Measurements from ENCODE around the gene CRIM1. TPM values are rescaled to one million over a fixed set of nuclear protein-coding genes. Genes with fewer than 3 reads are reported as not detected.

Gene CRIM1
- total RNA-seq, 1 experiment from 2014 or later = 27.6 TPM

GRCh38 chr2:36406296-36406695 is 50.7 kb downstream of the CRIM1 start:
- Histone ChIP-seq H3K23ac (ENCODE audit: insufficient read length, low read depth, low read length) (no peak overlapping the region), H4K91ac (ENCODE audit: insufficient read length, low read depth, low read length) (no peak overlapping the region), H3K79me2 (ENCODE audit: insufficient read depth, low read length) (peaks cover 3% of the 10 kb centered on the region; the same call in 1 of the 2 replicates), H4K20me1 (ENCODE audit: control insufficient read depth, insufficient read depth, insufficient read length) (no peaks in the 10 kb centered on the region), H3K27ac (ENCODE audit: insufficient read length, low read depth, low read length) (no peak overlapping the region), H3K27me3 (ENCODE audit: insufficient read depth, low read length) (no peaks in the 10 kb centered on the region), H4K8ac (replicated peaks; ENCODE audit: insufficient read length, low read depth, low read length) (no peak overlapping the region), H3K18ac (ENCODE audit: insufficient read length, low read depth, low read length) (no peak overlapping the region), H2AK5ac (ENCODE audit: insufficient read length, low read length) (no peak overlapping the region), H2BK12ac (ENCODE audit: insufficient read length, low read depth, low read length) (no peak overlapping the region), H4K5ac (ENCODE audit: insufficient read length, low read depth, low read length) (no peak overlapping the region), H3K4ac (ENCODE audit: low read depth, low read length) (no peak overlapping the region), H3K23me2 (ENCODE audit: insufficient read length, low read depth, low read length, poor library complexity, severe bottlenecking) (no peaks in the 10 kb centered on the region), H2BK20ac (ENCODE audit: low read depth, low read length, poor library complexity, severe bottlenecking) (no peak overlapping the region), H3K4me2 (ENCODE audit: insufficient read depth, insufficient read length, low read length) (no peak overlapping the region), H3K14ac (ENCODE audit: insufficient read depth, low read length) (no peak overlapping the region), H2AFZ (ENCODE audit: low read length) (no peak overlapping the region), H3K9me3 (ENCODE audit: control insufficient read depth, low read depth, low read length) (no peaks in the 10 kb centered on the region), H3K9ac (ENCODE audit: extremely low read depth, insufficient read length, low read length) (no peak overlapping the region), H2BK120ac (ENCODE audit: low read depth, low read length, poor library complexity, severe bottlenecking) (no peak overlapping the region), H3T11ph (ENCODE audit: low read length) (no peak overlapping the region), H3K4me1 (ENCODE audit: insufficient read depth, low read length) (peaks cover 12% of the 10 kb centered on the region), H3K56ac (ENCODE audit: insufficient read length, low read depth, low read length) (no peak overlapping the region), H2BK5ac (ENCODE audit: insufficient read length, low read length) (no peak overlapping the region), H3K79me1 (ENCODE audit: insufficient read depth, low read depth, low read length, poor library complexity, severe bottlenecking) (peaks cover 3% of the 10 kb centered on the region), H2BK15ac (ENCODE audit: low read depth, low read length) (no peak overlapping the region)
- no peak for TF ChIP-seq CTCF (conservative IDR thresholded peaks at IDR 0.05)
- Mint-ChIP-seq H3K27ac (no peak overlapping the region), H3K4me3 (no peak overlapping the region), H3K27me3 (ENCODE audit: low read depth) (no peaks in the 10 kb centered on the region), H3K36me3 (ENCODE audit: insufficient read depth in 1 of 3, low read depth in 3 of 3) (no peaks in the 10 kb centered on the region), H3K4me1 (peaks cover 34 to 39% of the 10 kb centered on the region in 2 experiments), H3K9me3 (no peaks in the 10 kb centered on the region)
- DNase-seq = no peak
- WGBS (ENCODE audit: extremely low coverage, insufficient read length, low lambda C conversion rate) = no CpG with 5 or more reads among the region's 3 CpGs
